ENCODE measurements around the gene PLPP1. TPM values are rescaled to one million over a fixed set of nuclear protein-coding genes. Genes with fewer than 3 reads are reported as not detected.

Gene PLPP1
- total and polyA plus RNA-seq, 8 donors, result 56.2 to 93.6 (median 85.1) TPM

DNA sequence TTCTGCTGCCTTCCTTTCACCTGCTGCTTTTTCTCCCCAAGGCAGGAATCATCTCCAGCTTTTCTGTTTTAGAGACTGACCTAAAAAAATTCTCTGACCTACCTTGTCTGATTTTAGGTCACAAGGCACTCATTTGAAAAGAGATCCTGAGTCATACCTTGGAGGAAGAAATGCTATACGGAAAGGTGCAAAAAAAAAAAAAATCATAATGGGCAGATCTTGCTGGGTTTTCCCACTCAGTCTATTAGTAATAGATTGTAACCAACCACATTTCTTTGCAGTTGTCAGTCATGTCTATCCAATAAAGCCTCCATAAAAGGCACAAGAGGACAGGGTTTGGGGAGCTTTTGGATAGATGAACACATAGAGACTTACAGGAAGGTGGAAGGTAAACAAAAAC lies 157.0 kb downstream of the PLPP1 start:
- Histone ChIP-seq H3K4me3 (no peak overlapping the region), H3K27ac (no peak overlapping the region), H3K36me3 (peaks cover 0 to 58% of the 10 kb centered on the region in 2 donors), H3K4me1 (no peaks in the 10 kb centered on the region), H3K9me3 (peaks cover 0 to 9% of the 10 kb centered on the region in 2 donors), H3K27me3 (no peaks in the 10 kb centered on the region)
- no peak for DNase-seq
- TF ChIP-seq, protein P1, sequence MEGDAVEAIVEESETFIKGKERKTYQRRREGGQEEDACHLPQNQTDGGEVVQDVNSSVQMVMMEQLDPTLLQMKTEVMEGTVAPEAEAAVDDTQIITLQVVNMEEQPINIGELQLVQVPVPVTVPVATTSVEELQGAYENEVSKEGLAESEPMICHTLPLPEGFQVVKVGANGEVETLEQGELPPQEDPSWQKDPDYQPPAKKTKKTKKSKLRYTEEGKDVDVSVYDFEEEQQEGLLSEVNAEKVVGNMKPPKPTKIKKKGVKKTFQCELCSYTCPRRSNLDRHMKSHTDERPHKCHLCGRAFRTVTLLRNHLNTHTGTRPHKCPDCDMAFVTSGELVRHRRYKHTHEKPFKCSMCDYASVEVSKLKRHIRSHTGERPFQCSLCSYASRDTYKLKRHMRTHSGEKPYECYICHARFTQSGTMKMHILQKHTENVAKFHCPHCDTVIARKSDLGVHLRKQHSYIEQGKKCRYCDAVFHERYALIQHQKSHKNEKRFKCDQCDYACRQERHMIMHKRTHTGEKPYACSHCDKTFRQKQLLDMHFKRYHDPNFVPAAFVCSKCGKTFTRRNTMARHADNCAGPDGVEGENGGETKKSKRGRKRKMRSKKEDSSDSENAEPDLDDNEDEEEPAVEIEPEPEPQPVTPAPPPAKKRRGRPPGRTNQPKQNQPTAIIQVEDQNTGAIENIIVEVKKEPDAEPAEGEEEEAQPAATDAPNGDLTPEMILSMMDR (IDR thresholded peaks at IDR 0.05), result no peak
- no peak for ATAC-seq
- intact Hi-C loops (cut with DNase I), result no loop called here

Small RNA genes within 50 kb of the gene (microRNA-seq; reads per million reads assigned to microRNA genes)
- 0.55 to 0.67 reads per million in 2 donors for gene MIR5687

Other genes with a start within 250 kb of the PLPP1 start
- 10 to 100 TPM; 26.4 to 26.9 TPM for gene DHX29, start 227.3 kb downstream of the PLPP1 start, total RNA-seq
- gene DHX29, start 227.3 kb downstream of the PLPP1 start, polyA plus RNA-seq (ENCODE audit: insufficient read length in 6 of 6), result 10 to 100 TPM; 29.2 to 36.4 (median 33.3) TPM
- gene MTREX, start 227.0 kb downstream of the PLPP1 start, total RNA-seq, result 10 to 100 TPM; 48.8 to 61.1 TPM
- 100 to 1,000 TPM in 2 of 6 donors, 10 to 100 TPM in 4; 83.1 to 112 (median 92.1) TPM for gene MTREX, start 227.0 kb downstream of the PLPP1 start, polyA plus RNA-seq (ENCODE audit: insufficient read length in 6 of 6)
- gene SLC38A9, start 177.4 kb upstream of the PLPP1 start, total RNA-seq, result 10 to 100 TPM; 21.4 to 25.6 TPM
- 10 to 100 TPM; 28.9 to 34.7 (median 31.0) TPM for gene SLC38A9, start 177.4 kb upstream of the PLPP1 start, polyA plus RNA-seq (ENCODE audit: insufficient read length in 6 of 6)
- gene DDX4, start 203.1 kb upstream of the PLPP1 start, total RNA-seq, result not detected
- under 1 TPM in 5 of 6 donors, not detected in 1; 0.04 to 0.48 (median 0.11) TPM for gene DDX4, start 203.1 kb upstream of the PLPP1 start, polyA plus RNA-seq (ENCODE audit: insufficient read length in 6 of 6)

Measured in left lung (tissue), 10 donors.